22Rv1 (cell line): Measurements from ENCODE around the gene SORT1.

ENCODE experiments used
- ZFX ChIP-seq: fragments of 450-650 bp; IDR thresholded peaks from 2 replicates; pipeline ENCODE4 v1.6.1; 2017; ENCODE audit warnings: antibody characterized with exemption, borderline replicate concordance
- TF ChIP-seq, protein P1 (sequence below): fragments of 450-650 bp; IDR thresholded peaks from 2 replicates; pipeline ENCODE4 v1.5.1; 2017; ENCODE audit warnings: mild to moderate bottlenecking

DNA sequence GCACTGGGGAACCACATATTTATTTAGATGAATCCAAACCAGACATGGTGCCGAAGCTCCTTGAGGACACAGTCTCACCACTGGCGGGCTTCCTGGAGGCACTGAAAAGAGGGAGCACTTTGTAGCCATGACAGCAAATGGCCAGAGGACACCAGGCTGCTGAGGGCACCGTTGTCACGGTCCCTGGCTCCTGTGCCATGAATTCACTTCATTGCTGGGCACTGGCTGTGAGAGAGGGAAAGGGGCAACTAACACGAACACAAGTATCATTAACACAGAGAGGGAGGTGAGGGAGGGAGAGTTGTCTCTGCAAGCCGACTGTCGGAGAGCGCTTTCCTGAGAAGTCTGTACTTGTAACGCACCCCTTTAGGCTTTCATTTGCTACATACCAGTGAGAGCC, 105.4 kb downstream of the SORT1 start:
- TF ChIP-seq, protein P1, sequence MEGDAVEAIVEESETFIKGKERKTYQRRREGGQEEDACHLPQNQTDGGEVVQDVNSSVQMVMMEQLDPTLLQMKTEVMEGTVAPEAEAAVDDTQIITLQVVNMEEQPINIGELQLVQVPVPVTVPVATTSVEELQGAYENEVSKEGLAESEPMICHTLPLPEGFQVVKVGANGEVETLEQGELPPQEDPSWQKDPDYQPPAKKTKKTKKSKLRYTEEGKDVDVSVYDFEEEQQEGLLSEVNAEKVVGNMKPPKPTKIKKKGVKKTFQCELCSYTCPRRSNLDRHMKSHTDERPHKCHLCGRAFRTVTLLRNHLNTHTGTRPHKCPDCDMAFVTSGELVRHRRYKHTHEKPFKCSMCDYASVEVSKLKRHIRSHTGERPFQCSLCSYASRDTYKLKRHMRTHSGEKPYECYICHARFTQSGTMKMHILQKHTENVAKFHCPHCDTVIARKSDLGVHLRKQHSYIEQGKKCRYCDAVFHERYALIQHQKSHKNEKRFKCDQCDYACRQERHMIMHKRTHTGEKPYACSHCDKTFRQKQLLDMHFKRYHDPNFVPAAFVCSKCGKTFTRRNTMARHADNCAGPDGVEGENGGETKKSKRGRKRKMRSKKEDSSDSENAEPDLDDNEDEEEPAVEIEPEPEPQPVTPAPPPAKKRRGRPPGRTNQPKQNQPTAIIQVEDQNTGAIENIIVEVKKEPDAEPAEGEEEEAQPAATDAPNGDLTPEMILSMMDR = no peak
- no peak for TF ChIP-seq ZFX
